GM18867 (cell line): ENCODE results near the gene SCNN1B.
"Not testable (repeated sequence)": the region's sequence is repeated elsewhere in the genome, so short reads cannot be mapped to it uniquely, and the experiment has no call there.

Experiments used
- ATAC-seq: cut with Tn5 transposase; IDR thresholded peaks from one replicate; pipeline ENCODE4 v1.9.1; 2021; ENCODE audit warnings: mild to moderate bottlenecking, moderate library complexity; ENCODE audit not compliant: unreplicated experiment

SCNN1B gene

GRCh38 chr16:23348579-23349469 is 46.7 kb downstream of the SCNN1B start:
- no peak for ATAC-seq

GRCh38 chr16:23351360-23351759 is 49.3 kb downstream of the SCNN1B start:
- no peak for ATAC-seq

GRCh38 chr16:23353440-23353839 is 51.3 kb downstream of the SCNN1B start:
- no peak for ATAC-seq

GRCh38 chr16:23354246-23354645 is 52.1 kb downstream of the SCNN1B start:
- no peak for ATAC-seq

- ATAC-seq = no peak
Observed at GRCh38 chr16:23355106-23355670, 53.1 kb downstream of the SCNN1B start.

GRCh38 chr16:23356941-23357340 is 54.8 kb downstream of the SCNN1B start:
- no peak for ATAC-seq

GRCh38 chr16:23357761-23358290 is 55.7 kb downstream of the SCNN1B start:
- ATAC-seq = no peak

- ATAC-seq = no peak
Observed at GRCh38 chr16:23359092-23359760, 57.1 kb downstream of the SCNN1B start.

- ATAC-seq = no peak
Observed at GRCh38 chr16:23362460-23363317, 60.6 kb downstream of the SCNN1B start.

- ATAC-seq = no peak
Observed at GRCh38 chr16:23365602-23366240, 63.6 kb downstream of the SCNN1B start.

- not testable (repeated sequence) for ATAC-seq
Observed at GRCh38 chr16:23366341-23366740, 64.2 kb downstream of the SCNN1B start.

- ATAC-seq = no peak
Observed at GRCh38 chr16:23367564-23367963, 65.5 kb downstream of the SCNN1B start.

GRCh38 chr16:23367988-23368387 is 65.9 kb downstream of the SCNN1B start:
- ATAC-seq = no peak

GRCh38 chr16:23368469-23368868 is 66.4 kb downstream of the SCNN1B start:
- no peak for ATAC-seq

- no peak for ATAC-seq
Observed at GRCh38 chr16:23369416-23369815, 67.3 kb downstream of the SCNN1B start.

GRCh38 chr16:23371368-23371767 is 69.3 kb downstream of the SCNN1B start:
- ATAC-seq = no peak

GRCh38 chr16:23373436-23374219 is 71.5 kb downstream of the SCNN1B start:
- ATAC-seq = no peak

GRCh38 chr16:23374721-23375510 is 72.8 kb downstream of the SCNN1B start:
- no peak for ATAC-seq

GRCh38 chr16:23375643-23376042 is 73.5 kb downstream of the SCNN1B start:
- ATAC-seq = no peak
